Choroid plexus epithelial cell (primary cell): Measurements from ENCODE around the gene HSPB6.
"Not testable (repeated sequence)": the region's sequence is repeated elsewhere in the genome, so short reads cannot be mapped to it uniquely, and the experiment has no call there.

Experiments
- DNase-seq: peaks from one replicate; pipeline ENCODE4 v3.0.0-alpha.2; 2010; ENCODE audit warnings: low read depth
- H3K4me3 ChIP-seq: 2 replicates; pipeline ENCODE4 v1.5.1; 2011; ENCODE audit warnings: low read depth, mild to moderate bottlenecking, control low read depth, low read length, moderate library complexity
- CTCF ChIP-seq: conservative IDR thresholded peaks from 2 replicates; pipeline ENCODE4 v1.5.1; 2011; ENCODE audit warnings: low read depth, mild to moderate bottlenecking, control low read depth, inconsistent platforms, low read length, moderate library complexity

The HSPB6 gene

GRCh38 chr19:35729763-35730162 lies 27.1 kb downstream of the HSPB6 start:
- TF ChIP-seq CTCF, result no peak
- DNase-seq, result no peak
- no peak overlapping the region for H3K4me3 ChIP-seq

- no peak for DNase-seq
- no peak for TF ChIP-seq CTCF
- H3K4me3 ChIP-seq, result no peak overlapping the region
These were observed 27.8 kb downstream of the HSPB6 start for GRCh38 chr19:35729021-35729420.

GRCh38 chr19:35727956-35728706 lies 28.7 kb downstream of the HSPB6 start:
- TF ChIP-seq CTCF, result no peak
- H3K4me3 ChIP-seq, result no peak overlapping the region
- DNase-seq, result no peak

GRCh38 chr19:35727053-35727955 lies 29.5 kb downstream of the HSPB6 start:
- no peak for DNase-seq
- H3K4me3 ChIP-seq, result no peak overlapping the region
- TF ChIP-seq CTCF, result no peak

GRCh38 chr19:35725216-35725861 lies 31.5 kb downstream of the HSPB6 start:
- TF ChIP-seq CTCF, result no peak
- no peak for DNase-seq
- no peak overlapping the region for H3K4me3 ChIP-seq

- no peak overlapping the region for H3K4me3 ChIP-seq
- no peak for TF ChIP-seq CTCF
These were observed 32.3 kb downstream of the HSPB6 start for GRCh38 chr19:35724560-35724959.

GRCh38 chr19:35724132-35724531 lies 32.7 kb downstream of the HSPB6 start:
- DNase-seq, H3K4me3 ChIP-seq: not testable (repeated sequence)

More at GRCh38 chr19:35724560-35724959, 32.3 kb downstream of the HSPB6 start:
- DNase-seq, result no peak
